Measurements from ENCODE around the gene BCL2L14. TPM values are rescaled to one million over a fixed set of nuclear protein-coding genes. Genes with fewer than 3 reads are reported as not detected.

BCL2L14 gene
- total and polyA plus RNA-seq, 9 of the 15 experiments (the other 6 are each of a cell fraction or from before 2014, with no cell fraction given), result not detected

Small RNA genes lying within 50 kb of the gene (microRNA-seq; reads per million reads assigned to microRNA genes)
- not detected for gene MIR1244-4 (ENCODE audit: borderline microRNAs expressed)

Other genes with a start within 250 kb of the BCL2L14 start
- 17.0 and 18.9 TPM in 2 replicates for gene LRP6, start 196.1 kb downstream of the BCL2L14 start, total RNA-seq (2014; rRNA removed)
- 10.8 and 13.4 TPM in 2 replicates for gene LRP6, start 196.1 kb downstream of the BCL2L14 start, total RNA-seq (2014; rRNA removed; fragmentation: Illumina TruSeq; extraction: Trizol)
- gene LRP6, start 196.1 kb downstream of the BCL2L14 start, total RNA-seq (2015; rRNA removed; fragmentation: Illumina TruSeq; extraction: Trizol), result 11.5 and 12.3 TPM in 2 replicates
- gene LRP6, start 196.1 kb downstream of the BCL2L14 start, total RNA-seq (2021), result 13.2 and 15.5 TPM in 2 replicates
- gene LRP6, start 196.1 kb downstream of the BCL2L14 start, polyA plus RNA-seq (2011; rRNA removed), result 10.2 and 11.3 TPM in 2 replicates
- gene LRP6, start 196.1 kb downstream of the BCL2L14 start, polyA plus RNA-seq (2014; fragmentation: Illumina TruSeq; extraction: Trizol), result 7.8 and 10.5 TPM in 2 replicates
- 10 to 100 TPM in 1 of 2 experiments, 1 to 10 TPM in 1; 3.0 to 10.3 TPM for gene LRP6, start 196.1 kb downstream of the BCL2L14 start, polyA plus RNA-seq (2014; fragmentation: Nextera tagmentation; extraction: Ambion mirVana)
- gene LRP6, start 196.1 kb downstream of the BCL2L14 start, polyA plus RNA-seq (2014; rRNA removed), result 8.1 and 9.9 TPM in 2 replicates

Measured in K562 (cell line).